CD4-positive, alpha-beta T cell treated with Interferon alpha-2 for 1 hour (primary cell): ENCODE results near the gene MMP14.
"Not testable (repeated sequence)": the region's sequence is repeated elsewhere in the genome, so short reads cannot be mapped to it uniquely, and the experiment has no call there.

ENCODE experiments used
- DNase-seq, 2 donors: peaks; one replicate each; pipeline ENCODE4 v3.0.0-alpha.2; 2020 to 2022

Gene MMP14

DNA sequence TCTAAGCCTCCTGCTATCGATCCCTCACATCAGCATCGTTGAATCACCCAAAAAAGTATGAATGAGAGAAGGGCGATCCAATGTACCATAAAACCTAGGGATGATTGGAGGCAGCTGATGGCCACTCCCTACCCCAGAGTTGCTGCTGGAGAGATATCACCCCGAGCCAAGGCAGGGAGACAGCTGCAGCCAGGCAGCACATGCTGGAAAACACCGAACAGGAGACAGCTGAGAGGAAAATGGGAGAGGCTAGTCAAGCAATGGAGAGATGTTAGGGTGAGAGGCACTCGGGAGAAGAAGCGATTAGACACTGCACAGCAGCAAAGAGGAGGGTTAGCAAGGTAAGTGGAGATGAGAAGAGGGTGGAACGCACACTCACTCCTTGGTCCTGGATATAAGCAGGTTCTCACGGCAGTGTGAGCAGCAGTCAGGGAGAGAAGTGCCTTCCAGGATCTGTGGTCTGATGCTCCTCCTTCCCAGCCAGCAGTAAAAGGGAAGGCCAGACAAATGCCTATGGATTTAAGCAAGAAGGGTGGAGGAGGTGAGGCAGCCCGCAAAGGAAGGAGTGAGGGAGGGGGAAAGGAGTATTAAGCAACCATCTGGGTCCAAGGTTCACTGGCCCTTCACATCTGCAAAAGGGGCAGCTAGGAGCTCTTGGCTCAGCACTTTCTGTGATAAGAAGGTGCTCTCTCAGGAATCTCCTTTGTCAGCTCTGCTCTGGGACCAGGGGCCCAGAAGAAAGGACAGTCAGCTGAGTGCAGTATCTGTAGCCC, 21.3 kb upstream of the MMP14 start, which contains the start of gene SLC7A7:
Gene SLC7A7, minus strand, starts transcription at position 495 of the 773 bp plus-strand sequence. CDS start 2,037 bp downstream, outside the sequence.
- no peak for DNase-seq

DNA sequence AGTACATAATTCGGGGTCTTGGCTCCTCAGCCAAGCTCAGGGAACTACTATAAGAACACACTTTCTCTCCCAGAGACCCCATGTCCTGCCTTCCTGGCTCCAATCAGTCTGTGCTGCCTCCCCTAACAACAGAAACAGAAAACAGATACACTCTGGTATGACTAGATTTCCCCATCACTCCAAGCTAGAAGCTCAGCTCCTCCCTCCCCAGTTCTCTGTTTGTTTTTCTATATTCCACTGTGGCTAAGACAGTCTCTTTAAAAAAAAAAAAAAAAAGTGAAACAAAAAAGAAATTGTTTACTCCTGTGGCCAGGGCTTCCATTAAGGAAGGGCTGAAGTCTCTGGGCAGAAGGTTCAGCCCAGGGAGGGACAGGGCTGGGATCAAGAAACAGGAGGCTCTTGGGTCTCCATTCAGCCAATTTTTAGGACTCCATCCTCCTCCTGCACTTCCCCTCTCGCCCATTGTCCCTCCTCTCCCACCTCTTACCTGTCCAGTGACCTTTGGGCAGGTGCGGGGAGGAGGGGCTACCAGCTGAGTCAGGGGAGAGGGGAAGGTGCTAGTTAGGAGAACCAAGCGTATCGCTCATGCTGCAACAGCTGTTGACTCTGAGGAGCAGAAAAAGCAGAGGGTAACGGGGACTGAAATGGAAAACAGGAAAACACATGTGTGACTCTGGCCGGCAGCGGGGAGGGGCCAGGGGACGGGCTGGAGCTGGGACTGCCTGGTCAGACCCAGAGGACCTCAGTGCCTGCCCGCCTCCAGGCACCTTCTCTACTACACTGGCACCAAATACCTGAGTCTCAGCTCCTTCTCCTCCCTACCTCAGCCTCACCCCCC, 17.0 kb upstream of the MMP14 start:
- no peak for DNase-seq

- DNase-seq: no peak
Measured at GRCh38 chr14:22820731-22821130, 15.7 kb upstream of the MMP14 start.

GRCh38 chr14:22821193-22822015, 15.0 kb upstream of the MMP14 start:
- no peak for DNase-seq

- DNase-seq: no peak
Measured at GRCh38 chr14:22822016-22822570, 14.3 kb upstream of the MMP14 start.

GRCh38 chr14:22822571-22823098, 13.8 kb upstream of the MMP14 start:
- DNase-seq: peak; percentile 69 to 79

DNA sequence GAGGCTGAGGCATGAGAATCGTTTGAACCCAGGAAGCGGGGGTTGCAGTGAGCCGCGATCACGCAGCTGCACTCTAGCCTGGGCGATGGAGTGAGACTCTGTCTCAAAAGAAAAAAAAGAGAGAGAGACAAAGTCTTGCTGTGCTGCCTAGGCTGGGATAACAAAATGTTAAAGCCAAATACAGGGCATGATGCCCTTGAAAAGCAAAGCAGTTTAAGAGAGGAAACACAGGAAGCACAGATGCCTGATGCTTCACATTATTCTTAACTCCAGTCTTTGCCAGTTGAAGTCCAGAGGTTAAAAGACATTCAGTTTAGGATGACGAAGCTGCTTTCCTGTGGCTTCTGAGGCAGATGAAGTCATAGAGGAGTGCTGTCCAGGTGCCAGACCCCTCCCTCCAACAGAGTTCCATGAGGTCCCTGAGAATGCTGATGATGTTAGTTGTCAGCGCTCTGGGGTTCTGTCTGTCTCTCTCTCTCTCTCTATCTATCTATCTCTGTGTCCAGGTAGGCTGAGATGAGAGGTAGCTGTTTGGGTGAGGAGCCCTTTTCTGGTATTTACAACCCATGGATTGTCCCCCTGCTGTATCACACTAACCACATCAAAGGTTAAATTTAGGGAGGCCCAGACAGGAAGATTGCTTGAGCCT, 11.6 kb upstream of the MMP14 start:
- DNase-seq: no peak

GRCh38 chr14:22829076-22829660, 7.2 kb upstream of the MMP14 start:
- not testable (repeated sequence) for DNase-seq

GRCh38 chr14:22829661-22830442, 6.5 kb upstream of the MMP14 start, which contains the start of gene MRPL52:
Gene MRPL52 (plus strand): TSS chr14:22829887. CDS start chr14:22829913, 26 bp downstream.
- peak; percentile 91 to 93 for DNase-seq

GRCh38 chr14:22830443-22831010, 5.9 kb upstream of the MMP14 start:
- no peak for DNase-seq

DNA sequence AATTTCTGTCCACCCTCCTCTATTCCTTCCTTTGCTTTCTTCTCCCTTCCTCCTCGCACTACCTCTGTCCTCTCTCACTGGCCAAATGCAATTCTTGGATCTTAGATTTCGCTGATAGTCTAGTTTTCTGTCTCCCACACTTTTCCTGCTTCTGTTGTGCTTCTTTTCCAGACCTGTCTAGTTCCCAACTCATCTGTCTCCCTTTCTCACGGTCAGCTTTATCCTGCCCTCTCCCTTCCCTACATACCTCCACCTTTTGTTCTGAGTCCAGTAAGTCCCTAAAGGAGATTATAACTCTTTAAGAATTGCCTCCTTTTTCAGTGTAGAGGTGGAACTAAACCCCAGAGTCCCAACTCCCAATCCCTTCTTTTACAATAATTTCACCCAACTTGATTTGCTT, 880 bp upstream of the MMP14 start:
- no peak for DNase-seq

GRCh38 chr14:22837114-22837749, 847 bp downstream of the MMP14 start:
- DNase-seq: no peak

DNA sequence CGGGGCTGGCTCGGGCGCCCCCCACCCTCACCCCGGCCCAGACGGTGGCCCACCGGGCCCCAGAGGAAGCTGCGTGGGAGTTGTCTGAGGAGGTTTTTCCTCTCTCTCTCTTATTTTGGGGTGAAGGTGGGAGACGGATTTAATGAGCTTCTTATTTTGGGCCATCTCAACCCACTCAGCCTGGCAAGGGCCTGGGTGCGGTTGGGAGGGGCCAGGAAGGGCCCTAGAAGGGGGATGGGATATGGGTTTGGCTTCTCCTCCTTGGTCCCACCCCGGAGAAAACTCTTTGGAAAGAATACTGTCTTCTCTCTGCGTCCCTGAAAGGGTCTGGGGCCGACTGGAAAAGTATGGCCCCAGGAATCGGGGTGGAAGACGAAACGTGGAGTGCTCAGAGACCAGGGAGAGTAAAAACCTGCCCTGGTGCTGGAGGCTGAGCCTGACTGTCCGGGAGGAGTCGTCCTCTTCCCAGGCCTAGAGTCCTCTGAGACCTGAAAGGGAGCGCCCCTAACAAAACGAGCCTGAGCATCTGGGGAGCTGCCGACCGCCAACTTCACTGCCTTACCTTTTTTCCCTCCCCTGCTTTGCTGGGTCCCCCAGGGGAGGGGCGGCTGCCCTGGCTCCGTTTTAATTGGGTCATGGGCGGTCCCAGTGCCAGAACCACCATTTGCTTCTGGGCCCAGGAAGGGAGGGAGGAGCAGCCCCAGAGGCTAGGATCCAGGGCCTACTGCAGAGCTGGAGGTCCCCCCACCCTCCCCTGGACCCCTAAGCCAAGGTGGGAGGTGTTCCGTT, 1.6 kb downstream of the MMP14 start:
- DNase-seq: no peak

GRCh38 chr14:22838631-22839041, 2.3 kb downstream of the MMP14 start:
- DNase-seq: no peak

DNA sequence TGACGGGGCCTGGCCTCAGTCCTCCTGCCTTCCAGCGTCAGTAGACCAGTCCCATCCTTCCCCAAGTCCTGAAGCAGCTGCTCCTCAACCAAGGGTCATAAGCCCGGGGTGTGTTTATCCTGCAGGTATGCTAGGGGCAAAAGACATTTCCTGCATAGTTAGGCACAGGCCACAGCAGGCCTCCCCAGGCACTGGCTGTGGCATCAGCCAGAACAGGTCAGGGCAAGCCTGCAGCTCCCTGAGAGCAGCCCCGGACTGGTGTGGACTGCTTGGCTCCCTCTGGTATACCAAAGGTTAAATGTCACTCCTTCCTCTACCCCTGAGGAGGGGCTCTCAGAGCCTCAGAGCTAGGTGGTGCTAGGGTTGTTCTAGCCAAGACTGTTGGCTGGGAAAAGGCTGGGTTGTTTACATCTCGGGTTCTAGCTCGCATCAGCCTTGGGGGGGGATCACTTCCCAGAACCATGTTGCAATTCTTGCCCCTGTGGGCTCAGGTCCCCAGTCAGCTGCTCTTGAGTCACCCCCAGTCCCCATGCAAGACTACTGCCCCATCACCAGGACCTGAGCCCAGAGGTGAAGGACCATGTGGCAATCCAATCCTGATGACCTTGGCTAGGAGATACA, 2.9 kb downstream of the MMP14 start:
- DNase-seq: no peak

- no peak for DNase-seq
Measured at GRCh38 chr14:22841311-22841710, 4.9 kb downstream of the MMP14 start.

DNA sequence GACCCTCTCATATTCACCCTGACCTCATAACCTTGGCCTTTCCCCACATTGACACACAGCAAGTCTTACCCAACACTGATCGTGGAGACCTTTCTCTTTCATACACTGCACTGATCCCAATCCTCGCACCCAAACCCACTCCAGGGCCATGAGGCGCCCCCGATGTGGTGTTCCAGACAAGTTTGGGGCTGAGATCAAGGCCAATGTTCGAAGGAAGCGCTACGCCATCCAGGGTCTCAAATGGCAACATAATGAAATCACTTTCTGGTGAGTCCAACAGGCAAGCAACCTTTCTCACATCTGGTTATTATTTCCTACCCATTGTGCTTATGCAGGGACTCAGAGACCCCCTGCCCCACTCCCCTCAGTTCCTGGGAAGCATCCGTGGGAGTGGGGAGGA, 5.4 kb downstream of the MMP14 start:
- no peak for DNase-seq
